NCI-H82 treated with DMSO at 0.1 percent for 48 hours (cell line): ENCODE data around the gene ELOVL4.

Source experiments
- DNase-seq: peaks from one replicate; lab custom pipeline; 2025; ENCODE audit not compliant: unreplicated experiment; lab: John Stamatoyannopoulos, UW

ELOVL4 gene

DNA sequence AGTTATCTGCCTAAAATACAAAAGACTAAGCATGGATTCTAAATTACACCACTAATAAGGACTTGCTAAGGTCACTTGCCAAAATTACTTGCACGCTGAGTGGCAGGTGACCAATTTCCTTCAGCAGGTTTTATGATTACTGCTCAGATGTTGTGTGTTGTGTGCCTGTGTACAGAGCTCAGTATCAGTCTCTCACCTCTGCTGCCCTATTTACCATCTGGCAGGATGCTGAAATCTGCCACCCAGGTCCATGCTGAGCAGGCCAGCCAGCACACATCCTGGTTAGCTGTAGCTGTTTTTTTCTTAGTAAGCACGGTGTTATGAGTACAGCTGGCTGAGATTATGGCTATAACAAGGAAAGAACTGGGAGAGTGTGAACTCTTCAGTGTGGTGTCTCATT, 34.0 kb downstream of the ELOVL4 start:
- DNase-seq: no peak

DNA sequence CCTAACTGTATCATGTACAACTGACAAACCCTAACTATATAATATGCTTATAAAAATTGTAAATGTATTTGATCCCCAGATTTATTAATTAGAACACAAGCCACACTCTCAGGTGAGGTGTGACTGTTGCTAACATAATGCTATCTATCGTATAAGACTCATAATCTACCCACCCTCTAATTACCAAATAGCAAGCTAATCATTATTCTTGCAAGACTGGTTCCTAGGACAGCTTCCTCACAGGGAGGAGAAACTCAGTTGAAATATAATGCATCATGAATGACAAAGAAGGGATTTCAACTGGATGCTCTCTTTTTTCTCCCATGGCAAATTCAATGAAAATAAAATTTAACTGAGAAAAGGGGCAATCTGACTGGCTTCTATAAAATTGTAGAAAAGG, 35.4 kb downstream of the ELOVL4 start:
- DNase-seq: no peak

- DNase-seq: no peak
Observed at GRCh38 chr6:79909517-79909916, 37.8 kb downstream of the ELOVL4 start.

DNA sequence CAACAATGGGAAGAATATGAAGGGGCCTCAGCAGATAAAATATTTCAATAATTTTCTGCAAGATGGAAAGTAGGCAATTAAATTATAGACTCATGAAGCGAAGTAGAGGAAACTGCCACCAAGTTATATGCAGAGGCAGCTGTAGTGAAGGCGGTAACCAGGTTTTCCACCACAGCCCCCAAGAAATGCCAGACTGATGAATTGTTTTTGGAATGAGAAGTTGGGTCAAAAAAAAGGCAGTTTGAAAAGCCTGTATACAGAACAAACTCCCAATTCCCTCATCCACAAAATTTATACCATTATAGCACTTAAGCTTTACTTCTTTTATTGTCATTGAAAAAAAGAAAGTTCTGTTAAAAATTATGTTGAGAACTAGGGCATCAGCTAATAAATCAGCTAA, 45.3 kb downstream of the ELOVL4 start:
- no peak for DNase-seq

DNA sequence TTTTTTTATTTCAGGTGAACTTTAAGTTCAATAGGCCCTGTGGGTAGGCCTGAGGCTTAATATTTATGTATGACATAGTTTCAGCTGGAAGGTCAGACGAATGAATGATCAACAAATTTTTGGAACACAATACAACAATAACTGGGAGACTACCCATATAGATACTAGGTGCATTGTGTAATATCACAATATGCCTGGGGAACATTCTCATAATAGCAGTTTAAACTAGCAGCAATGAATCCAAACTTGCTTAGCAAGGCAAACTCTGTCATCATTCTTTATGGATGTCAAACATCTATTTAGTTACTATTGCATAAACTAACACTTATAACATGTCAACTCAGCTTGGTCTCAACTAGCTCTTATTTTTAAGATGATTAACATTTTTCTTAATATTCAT, 49.3 kb downstream of the ELOVL4 start:
- no peak for DNase-seq

GRCh38 chr6:79896075-79896449, 51.3 kb downstream of the ELOVL4 start:
- no peak for DNase-seq

DNA sequence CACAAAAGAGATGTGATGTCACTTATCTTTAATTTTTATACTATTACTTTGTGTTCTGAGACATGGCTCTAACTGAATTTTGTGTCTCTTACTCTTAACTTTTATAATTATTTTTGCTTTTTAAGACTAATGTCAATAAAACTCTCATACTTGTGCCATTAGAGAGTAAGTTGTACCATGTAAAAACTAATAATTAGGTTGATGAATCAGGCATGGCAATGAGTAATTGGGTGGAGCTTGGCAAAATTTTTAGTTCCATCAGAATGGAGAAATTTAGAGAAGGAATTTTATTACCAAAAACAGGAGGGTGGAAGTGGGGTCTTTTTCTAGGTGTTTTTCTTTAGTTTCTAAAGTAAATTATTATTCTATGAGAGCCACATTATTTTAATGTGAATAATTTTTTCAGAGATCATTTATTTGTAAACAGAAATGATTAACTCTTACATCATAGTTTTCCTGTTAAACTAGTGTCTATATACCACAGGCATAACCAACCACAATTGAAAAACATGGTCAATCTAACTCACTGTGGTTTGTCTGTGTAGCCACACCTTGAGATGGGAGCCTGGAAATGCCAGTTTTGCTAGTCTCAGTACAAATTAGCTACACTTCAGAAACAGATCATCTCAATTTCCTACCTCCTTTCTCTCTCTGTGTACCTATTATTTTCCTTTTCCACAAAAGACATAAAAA, 51.8 kb downstream of the ELOVL4 start:
- no peak for DNase-seq

DNA sequence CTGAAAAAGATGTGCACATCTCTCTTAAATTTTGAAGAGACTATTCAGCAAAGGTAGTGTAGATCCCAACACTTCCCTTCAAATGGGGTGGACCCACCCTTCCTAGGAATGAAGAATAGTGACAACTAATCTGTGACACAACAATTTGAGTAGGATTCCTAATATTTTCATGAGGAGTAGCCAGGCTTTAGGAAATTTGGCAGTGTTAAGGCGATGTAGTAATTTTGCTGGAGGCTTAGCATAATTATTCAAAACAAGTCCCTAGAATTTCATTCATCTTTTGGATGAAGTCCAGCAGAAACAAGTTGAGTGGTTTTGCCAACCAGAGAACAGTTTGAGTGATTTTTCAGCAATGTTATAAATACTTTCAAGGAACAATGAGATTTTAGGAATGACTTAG, 52.4 kb downstream of the ELOVL4 start:
- no peak for DNase-seq

- DNase-seq: no peak
Observed at GRCh38 chr6:79888587-79888986, 58.8 kb downstream of the ELOVL4 start.

DNA sequence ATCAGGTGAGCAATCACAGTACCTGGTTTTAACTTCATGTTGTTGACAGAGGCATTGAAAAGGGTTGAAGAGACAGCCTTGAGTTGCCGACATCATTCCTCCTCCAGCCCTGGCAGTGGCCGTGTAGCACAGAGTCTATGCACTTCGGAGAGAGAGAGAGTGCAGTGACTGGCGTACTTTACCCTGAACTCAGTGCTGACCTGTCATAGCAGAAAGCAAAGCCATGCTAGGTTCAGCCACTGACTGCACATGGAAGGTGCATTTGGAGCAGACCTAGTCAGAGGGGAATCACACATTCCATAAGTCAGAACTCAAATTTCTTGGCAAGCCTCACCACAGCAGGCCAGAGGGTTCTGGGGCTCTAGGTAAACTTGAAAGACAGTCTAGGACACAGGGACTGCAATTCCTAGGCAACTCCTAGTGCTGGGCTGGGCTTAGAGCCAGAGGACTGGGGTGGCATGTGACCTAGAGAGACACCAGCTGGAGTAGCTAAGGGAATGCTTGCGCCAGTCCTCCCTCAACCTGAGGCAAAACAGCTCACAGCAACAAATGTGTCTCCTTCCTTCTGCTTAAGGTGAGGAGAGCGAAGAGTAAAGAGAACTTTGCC, 69.1 kb downstream of the ELOVL4 start:
- no peak for DNase-seq

DNA sequence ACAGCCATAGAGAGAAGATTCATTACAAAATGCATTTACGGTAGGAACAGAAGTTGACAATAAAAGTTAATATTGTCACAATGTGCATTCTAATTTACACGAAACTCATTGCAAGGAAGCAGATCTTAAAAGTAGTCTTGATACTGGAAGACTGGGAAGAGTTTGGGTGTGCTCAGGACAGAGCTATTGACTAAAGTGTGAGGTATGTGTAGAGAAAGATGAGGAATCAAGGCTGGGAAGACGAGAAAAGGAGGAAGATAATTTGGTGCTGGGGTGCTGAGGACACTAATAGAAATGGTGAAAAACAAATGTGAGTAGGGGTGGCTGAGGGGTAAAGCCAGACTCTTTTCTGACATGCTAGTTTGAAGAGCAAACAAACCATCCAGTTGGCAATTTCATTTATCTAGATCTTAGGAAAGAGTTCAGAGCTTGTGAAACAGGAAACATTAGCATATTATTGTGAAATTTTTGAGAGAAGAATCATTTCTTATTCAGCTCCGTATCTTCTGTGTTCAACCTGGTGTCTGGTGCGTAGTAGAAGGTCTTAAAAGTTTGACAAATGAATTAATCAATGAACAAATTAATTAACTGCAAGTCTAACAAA, 72.7 kb downstream of the ELOVL4 start:
- no peak for DNase-seq

DNA sequence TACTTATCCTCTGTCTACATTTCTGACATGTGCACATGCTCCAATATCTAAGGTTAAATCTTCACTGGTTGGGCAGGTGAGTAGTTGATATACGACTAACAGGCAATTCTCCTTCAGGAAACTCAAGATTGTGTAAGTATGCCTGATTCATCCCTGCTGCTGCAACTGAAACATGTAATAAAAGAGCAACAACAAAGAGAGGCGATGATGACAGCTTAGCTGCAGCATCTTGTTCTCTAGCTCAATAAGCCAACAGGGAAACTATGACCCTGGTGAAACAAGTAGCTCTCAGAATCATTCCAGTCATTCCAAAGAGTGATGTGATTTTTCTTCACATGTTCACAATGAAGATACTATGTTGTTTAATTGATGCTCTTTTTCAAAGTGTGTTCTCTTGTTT, 74.4 kb downstream of the ELOVL4 start:
- DNase-seq: no peak

GRCh38 chr6:79872303-79872702, 75.0 kb downstream of the ELOVL4 start:
- no peak for DNase-seq

GRCh38 chr6:79869600-79870084, 77.7 kb downstream of the ELOVL4 start:
- peak; percentile 51 for DNase-seq

DNA sequence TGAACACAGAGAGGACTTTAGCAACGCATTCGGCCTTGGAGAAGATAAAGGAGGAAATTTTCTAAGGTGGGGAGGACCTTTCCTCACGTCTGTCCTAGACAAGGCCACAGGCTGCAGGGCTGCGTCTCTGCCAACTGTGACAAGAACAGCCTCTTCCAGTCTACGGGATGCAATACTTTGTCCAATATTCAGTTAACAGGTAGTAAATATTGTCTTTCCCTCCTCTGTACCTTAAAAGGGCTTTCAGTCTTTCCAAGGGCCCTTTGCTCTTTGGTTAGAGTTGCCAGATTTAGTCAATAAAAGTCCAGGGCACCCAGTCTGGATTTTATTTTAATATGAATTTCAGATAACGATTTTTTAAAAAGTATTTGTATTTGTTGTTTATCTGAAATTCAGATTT, 78.2 kb downstream of the ELOVL4 start:
- DNase-seq: no peak

DNA sequence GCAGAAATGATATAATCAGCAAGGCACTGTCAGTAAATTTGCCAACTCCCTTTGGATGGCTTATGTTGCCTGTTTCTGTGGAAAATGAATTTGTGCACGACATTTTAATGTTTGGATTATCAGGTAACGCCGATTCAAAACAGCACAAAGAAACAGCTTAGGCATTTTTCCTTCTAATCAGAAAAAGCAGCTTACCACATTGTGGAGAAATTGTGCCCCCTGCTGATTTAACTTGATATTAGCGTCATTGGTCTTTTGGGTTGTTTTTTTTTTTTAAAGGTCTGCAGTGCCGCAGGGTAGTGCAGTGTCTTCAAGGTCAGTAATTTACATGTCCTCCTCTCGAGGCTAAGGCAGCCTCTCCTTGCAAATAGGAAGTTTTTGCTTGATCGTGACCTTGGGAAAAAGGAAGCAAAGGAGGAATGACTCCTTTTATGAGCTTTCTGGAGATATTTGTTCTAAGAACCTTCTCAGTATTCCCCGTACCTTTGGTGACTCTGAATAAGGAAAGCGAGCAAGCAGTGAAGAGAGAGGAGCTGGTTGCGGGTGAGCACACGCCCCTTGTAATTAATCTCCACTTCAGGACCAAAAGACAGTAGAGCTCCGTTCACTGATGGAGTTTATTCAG, 79.1 kb downstream of the ELOVL4 start:
- peak; percentile 50 for DNase-seq
